Measurements from ENCODE around the gene FAM234B.

Gene FAM234B

DNA sequence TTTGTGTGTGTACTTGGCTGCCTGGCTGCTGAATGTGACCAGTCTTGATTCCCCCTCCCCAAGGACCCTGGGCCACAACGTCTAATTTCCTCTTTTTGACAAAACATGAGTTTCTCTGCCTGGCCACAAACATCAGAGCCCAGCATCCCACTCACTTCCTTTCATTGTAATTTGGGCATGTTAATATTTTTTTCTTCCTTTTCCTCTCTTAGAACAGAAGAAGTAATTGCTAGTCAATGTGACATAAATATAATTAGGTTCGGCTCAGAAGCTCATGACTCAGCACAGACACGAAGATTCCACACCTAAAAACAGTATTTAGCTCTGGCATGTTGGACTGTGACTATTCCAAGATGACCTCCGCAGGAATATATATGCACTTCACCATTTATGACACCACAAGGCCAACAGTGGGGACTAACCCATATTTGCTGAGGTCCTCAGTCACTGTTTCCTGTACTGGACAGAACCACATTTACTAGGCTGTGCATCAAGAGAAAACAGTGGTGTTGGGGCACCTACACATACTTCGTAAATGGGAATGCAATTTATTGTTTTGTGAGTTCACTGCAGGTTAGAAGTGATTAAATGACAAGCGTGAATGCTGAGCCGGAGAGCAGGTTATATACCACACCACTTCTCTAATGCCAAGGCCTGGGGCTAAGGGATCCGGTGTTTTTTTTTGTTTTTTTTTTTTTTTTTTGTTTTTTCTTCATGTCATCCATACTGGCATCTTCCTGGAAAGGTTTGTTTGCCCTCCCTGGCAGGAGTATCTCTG is 55.1 kb downstream of the FAM234B start:
- no peak for DNase-seq (ENCODE audit: low spot score)
- TF ChIP-seq CTCF (IDR thresholded peaks at IDR 0.05): no peak

GRCh38 chr12:13099844-13100604 is 55.8 kb downstream of the FAM234B start:
- no peak for TF ChIP-seq CTCF (IDR thresholded peaks at IDR 0.05)
- peak overlapping the region; percentile 90 to 97 for H3K27ac ChIP-seq
- peak overlapping the region; percentile 78 for H3K4me3 ChIP-seq
- no peak for DNase-seq (ENCODE audit: low spot score)

More for the DNA sequence above, 55.1 kb downstream of the FAM234B start:
- H3K27ac ChIP-seq: peak overlapping the region; percentile 90 to 97
- no peak overlapping the region for H3K4me3 ChIP-seq

GRCh38 chr12:13100605-13100881 is 56.4 kb downstream of the FAM234B start:
- H3K4me3 ChIP-seq: peak overlapping the region; percentile 78
- H3K27ac ChIP-seq: peak overlapping the region; percentile 90 to 97
- no peak for DNase-seq (ENCODE audit: low spot score)
- TF ChIP-seq CTCF (IDR thresholded peaks at IDR 0.05): no peak

GRCh38 chr12:13100882-13101769 is 56.9 kb downstream of the FAM234B start:
- TF ChIP-seq CTCF (IDR thresholded peaks at IDR 0.05): no peak
- peak overlapping the region; percentile 78 for H3K4me3 ChIP-seq
- DNase-seq (ENCODE audit: low spot score): peak; percentile 98
- H3K27ac ChIP-seq: peak overlapping the region; percentile 90 to 97

DNA sequence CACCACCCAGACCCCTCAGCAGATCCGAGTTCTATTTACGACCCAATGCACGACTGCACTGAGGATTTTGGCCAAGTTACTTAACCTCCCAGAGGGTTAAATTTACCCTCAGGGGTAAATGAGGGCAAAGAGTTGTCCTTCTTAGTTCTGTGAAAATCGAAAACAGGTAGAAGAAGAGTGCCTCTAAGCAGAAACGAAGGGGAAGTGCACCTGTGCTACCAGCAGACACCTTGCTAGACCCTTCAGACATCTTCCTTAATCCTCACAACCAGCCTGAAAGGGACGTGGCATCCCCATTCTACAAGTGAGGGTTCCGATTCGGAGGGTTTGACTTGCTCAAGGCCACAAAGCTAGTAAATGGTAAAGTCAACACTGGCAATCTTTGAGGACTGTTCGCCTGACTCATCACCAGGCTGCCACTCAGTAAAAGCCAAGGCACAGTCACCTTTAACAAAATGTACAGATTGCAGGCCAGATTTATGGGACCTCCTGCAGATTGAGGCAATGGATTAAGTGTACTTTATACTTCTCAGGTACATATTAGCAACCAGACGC is 57.7 kb downstream of the FAM234B start:
- DNase-seq (ENCODE audit: low spot score): no peak
- TF ChIP-seq CTCF (IDR thresholded peaks at IDR 0.05): no peak
- Histone ChIP-seq H3K4me3 (peak overlapping the region; percentile 78), H3K27ac (peak overlapping the region; percentile 90 to 97)

GRCh38 chr12:13102461-13103195 is 58.4 kb downstream of the FAM234B start:
- Histone ChIP-seq H3K4me3 (no peak overlapping the region), H3K27ac (peak overlapping the region in 1 of 2 donors; percentile 97)
- no peak for DNase-seq (ENCODE audit: low spot score)
- no peak for TF ChIP-seq CTCF (IDR thresholded peaks at IDR 0.05)
